Cardiac atrium fibroblast (primary cell): ENCODE measurements around the gene BPGM. TPM values are rescaled to one million over a fixed set of nuclear protein-coding genes. Genes with fewer than 3 reads are reported as not detected.

Experiments
- total RNA-seq: library from RNA; depleted of rRNA; stranded (reverse); fragments of >200 nt; gene quantifications from 2 replicates; pipeline ENCODE4 v1.2.3, GENCODE V29; 2015

The BPGM gene
- total RNA-seq: 11.4 and 18.8 TPM in 2 replicates

DNA sequence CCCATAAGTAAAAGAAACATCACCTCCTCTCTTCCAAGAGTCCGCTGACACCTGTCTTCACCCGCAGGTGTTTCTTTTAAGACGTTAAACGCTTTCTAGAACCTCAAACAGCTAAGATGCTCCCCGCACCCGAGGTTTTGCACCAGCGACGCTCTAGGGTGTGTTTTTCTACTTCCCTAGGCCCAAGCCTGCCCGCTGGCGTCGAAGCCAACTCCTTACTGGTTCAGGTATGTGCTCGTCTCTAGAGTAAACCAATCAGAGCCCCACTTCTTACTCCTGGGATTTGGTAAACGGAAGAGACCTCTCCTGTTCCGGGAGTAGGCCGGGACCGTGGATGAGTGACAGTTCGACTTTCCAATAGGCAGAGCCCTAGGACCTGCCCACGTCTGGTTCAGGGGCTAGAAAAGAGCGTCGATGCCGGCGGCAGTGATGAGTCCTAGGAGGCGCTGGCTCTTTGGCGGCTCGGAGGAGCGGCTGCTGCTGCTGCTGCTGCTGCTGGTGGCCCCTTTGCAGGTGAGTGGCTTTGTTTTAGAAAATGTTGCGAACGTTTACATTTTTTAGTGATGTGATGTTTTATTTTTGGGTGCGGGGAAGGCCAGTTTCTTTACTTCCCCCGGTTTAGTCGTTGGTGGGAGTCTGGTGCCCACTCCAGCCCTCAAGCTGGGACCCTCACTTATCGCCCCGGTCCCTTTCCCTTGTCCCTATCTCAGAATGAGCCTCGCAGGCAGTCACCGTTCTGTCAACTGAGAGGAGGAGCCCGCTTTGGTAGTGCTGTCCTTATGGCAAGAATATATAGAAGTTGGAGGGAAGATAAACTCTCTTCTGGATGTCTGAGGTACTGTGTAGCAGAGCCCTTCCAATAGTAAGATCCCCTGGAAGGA is at the start of gene BPGM:
Gene BPGM, plus strand, starts transcription at position 429 of the 881 bp plus-strand sequence. CDS start 14,655 bp downstream, outside the sequence.

Other genes starting within 250 kb of the BPGM start
- 74.6 and 137 TPM in 2 replicates for gene AKR1B1, start 187.8 kb upstream of the BPGM start, total RNA-seq
- 1.1 and 3.2 TPM in 2 replicates for gene AKR1B10, start 119.3 kb upstream of the BPGM start, total RNA-seq
- gene AKR1B15, start 97.7 kb upstream of the BPGM start, total RNA-seq: not detected in 2 replicates
- 293 and 336 TPM in 2 replicates for gene CALD1, start 132.8 kb downstream of the BPGM start, total RNA-seq